ENCODE measurements around the gene SCAF4. TPM values are rescaled to one million over a fixed set of nuclear protein-coding genes. Genes with fewer than 3 reads are reported as not detected.

The SCAF4 gene
- total and polyA plus RNA-seq, 2 of the 8 experiments (the other 6 are each of a cell fraction or from before 2014, with no cell fraction given) = 28.9 to 55.1 TPM

DNA sequence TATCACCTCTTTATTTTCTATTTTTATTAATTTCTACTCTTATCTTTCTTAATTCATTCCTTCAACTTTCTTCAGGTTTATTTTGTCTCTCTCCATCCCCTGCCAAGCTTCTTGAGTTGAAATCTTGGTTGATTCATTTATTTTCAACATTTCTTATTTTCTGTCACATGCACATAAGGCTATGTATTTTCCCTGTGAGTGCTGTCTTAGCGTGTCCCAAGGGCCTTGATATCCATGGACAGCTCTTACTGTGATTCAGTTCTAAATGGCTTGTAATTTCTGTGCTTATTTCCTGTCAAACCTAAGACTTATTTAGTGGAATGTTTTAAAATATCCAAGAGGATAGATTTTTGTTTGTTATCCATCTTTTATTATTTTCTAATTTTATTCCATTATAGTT lies 36.8 kb upstream of the SCAF4 start (continued):
- TF ChIP-seq, protein P1, sequence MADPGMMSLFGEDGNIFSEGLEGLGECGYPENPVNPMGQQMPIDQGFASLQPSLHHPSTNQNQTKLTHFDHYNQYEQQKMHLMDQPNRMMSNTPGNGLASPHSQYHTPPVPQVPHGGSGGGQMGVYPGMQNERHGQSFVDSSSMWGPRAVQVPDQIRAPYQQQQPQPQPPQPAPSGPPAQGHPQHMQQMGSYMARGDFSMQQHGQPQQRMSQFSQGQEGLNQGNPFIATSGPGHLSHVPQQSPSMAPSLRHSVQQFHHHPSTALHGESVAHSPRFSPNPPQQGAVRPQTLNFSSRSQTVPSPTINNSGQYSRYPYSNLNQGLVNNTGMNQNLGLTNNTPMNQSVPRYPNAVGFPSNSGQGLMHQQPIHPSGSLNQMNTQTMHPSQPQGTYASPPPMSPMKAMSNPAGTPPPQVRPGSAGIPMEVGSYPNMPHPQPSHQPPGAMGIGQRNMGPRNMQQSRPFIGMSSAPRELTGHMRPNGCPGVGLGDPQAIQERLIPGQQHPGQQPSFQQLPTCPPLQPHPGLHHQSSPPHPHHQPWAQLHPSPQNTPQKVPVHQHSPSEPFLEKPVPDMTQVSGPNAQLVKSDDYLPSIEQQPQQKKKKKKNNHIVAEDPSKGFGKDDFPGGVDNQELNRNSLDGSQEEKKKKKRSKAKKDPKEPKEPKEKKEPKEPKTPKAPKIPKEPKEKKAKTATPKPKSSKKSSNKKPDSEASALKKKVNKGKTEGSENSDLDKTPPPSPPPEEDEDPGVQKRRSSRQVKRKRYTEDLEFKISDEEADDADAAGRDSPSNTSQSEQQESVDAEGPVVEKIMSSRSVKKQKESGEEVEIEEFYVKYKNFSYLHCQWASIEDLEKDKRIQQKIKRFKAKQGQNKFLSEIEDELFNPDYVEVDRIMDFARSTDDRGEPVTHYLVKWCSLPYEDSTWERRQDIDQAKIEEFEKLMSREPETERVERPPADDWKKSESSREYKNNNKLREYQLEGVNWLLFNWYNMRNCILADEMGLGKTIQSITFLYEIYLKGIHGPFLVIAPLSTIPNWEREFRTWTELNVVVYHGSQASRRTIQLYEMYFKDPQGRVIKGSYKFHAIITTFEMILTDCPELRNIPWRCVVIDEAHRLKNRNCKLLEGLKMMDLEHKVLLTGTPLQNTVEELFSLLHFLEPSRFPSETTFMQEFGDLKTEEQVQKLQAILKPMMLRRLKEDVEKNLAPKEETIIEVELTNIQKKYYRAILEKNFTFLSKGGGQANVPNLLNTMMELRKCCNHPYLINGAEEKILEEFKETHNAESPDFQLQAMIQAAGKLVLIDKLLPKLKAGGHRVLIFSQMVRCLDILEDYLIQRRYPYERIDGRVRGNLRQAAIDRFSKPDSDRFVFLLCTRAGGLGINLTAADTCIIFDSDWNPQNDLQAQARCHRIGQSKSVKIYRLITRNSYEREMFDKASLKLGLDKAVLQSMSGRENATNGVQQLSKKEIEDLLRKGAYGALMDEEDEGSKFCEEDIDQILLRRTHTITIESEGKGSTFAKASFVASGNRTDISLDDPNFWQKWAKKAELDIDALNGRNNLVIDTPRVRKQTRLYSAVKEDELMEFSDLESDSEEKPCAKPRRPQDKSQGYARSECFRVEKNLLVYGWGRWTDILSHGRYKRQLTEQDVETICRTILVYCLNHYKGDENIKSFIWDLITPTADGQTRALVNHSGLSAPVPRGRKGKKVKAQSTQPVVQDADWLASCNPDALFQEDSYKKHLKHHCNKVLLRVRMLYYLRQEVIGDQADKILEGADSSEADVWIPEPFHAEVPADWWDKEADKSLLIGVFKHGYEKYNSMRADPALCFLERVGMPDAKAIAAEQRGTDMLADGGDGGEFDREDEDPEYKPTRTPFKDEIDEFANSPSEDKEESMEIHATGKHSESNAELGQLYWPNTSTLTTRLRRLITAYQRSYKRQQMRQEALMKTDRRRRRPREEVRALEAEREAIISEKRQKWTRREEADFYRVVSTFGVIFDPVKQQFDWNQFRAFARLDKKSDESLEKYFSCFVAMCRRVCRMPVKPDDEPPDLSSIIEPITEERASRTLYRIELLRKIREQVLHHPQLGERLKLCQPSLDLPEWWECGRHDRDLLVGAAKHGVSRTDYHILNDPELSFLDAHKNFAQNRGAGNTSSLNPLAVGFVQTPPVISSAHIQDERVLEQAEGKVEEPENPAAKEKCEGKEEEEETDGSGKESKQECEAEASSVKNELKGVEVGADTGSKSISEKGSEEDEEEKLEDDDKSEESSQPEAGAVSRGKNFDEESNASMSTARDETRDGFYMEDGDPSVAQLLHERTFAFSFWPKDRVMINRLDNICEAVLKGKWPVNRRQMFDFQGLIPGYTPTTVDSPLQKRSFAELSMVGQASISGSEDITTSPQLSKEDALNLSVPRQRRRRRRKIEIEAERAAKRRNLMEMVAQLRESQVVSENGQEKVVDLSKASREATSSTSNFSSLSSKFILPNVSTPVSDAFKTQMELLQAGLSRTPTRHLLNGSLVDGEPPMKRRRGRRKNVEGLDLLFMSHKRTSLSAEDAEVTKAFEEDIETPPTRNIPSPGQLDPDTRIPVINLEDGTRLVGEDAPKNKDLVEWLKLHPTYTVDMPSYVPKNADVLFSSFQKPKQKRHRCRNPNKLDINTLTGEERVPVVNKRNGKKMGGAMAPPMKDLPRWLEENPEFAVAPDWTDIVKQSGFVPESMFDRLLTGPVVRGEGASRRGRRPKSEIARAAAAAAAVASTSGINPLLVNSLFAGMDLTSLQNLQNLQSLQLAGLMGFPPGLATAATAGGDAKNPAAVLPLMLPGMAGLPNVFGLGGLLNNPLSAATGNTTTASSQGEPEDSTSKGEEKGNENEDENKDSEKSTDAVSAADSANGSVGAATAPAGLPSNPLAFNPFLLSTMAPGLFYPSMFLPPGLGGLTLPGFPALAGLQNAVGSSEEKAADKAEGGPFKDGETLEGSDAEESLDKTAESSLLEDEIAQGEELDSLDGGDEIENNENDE (IDR thresholded peaks at IDR 0.05; ENCODE audit: insufficient replicate concordance, low read length) = no peak
- TF ChIP-seq GABPA (IDR thresholded peaks at IDR 0.05; ENCODE audit: borderline replicate concordance, insufficient read depth, low read length) = no peak
- no peak for TF ChIP-seq YY1 (IDR thresholded peaks at IDR 0.05; ENCODE audit: low read depth, low read length)
- TF ChIP-seq USF2 (IDR thresholded peaks at IDR 0.05; ENCODE audit: low read length) = no peak
- TF ChIP-seq CHD2 (IDR thresholded peaks at IDR 0.05; ENCODE audit: low read length) = no peak
- no peak for TF ChIP-seq SP4 (IDR thresholded peaks at IDR 0.05; ENCODE audit: low read length)
- no peak for TF ChIP-seq CREB1 (IDR thresholded peaks at IDR 0.05)
- TF ChIP-seq, protein P2, sequence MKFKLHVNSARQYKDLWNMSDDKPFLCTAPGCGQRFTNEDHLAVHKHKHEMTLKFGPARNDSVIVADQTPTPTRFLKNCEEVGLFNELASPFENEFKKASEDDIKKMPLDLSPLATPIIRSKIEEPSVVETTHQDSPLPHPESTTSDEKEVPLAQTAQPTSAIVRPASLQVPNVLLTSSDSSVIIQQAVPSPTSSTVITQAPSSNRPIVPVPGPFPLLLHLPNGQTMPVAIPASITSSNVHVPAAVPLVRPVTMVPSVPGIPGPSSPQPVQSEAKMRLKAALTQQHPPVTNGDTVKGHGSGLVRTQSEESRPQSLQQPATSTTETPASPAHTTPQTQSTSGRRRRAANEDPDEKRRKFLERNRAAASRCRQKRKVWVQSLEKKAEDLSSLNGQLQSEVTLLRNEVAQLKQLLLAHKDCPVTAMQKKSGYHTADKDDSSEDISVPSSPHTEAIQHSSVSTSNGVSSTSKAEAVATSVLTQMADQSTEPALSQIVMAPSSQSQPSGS (IDR thresholded peaks at IDR 0.05; ENCODE audit: low read length) = no peak
- no peak for TF ChIP-seq SP1 (IDR thresholded peaks at IDR 0.05; ENCODE audit: low read depth, low read length)
- TF ChIP-seq CBX8 (IDR thresholded peaks at IDR 0.05; ENCODE audit: borderline replicate concordance, low read depth, low read length) = no peak
